ENCODE data around the gene KRT36. TPM values are rescaled to one million over a fixed set of nuclear protein-coding genes. Genes with fewer than 3 reads are reported as not detected.

Gene KRT36
- not detected for polyA plus RNA-seq (2013, experiment 1 of 2)
- polyA plus RNA-seq (2013, experiment 2 of 2), result not detected

DNA sequence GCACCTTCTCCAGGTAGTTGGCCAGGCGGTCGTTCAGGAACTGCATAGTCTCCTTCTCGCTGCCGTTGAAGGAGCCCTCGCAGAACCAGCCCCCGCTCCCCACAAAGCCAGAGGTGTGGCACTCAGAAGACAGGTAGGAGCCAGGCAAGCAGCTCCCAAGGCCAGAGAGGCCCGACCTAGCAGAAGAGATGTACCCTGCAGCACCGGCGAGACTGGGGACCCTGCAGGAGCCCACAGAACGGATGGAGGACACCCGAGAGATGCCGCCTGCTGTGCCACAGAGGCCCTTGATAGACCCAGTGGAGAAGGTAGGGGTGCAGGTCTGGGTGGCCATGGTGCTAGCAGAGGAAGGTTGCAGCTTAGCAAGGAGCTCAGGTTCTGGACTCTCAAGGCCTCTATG is at the start of gene KRT36:
TSS of gene KRT36 (minus strand) at position 380 of the 400 bp plus-strand sequence. CDS start at position 334, 46 bp downstream.
- no peak within 1 kb of the TSS for H4K5ac ChIP-seq (ENCODE audit: low read length)
- H3K18ac ChIP-seq (ENCODE audit: low read length), result no peak within 1 kb of the TSS
- H2BK5ac ChIP-seq (ENCODE audit: low read length), result no peak within 1 kb of the TSS
- H3K23ac ChIP-seq (ENCODE audit: low read length), result no peak within 1 kb of the TSS
- DNase-seq, result no peak
- no peak within 1 kb of the TSS for H2BK15ac ChIP-seq (replicated peaks; ENCODE audit: low read depth)
- H3K79me1 ChIP-seq (ENCODE audit: low read length), result no peaks in the 10 kb centered on the region
- no peak within 1 kb of the TSS for H3K9ac ChIP-seq (ENCODE audit: low read length)
- no peak within 1 kb of the TSS for H3K27ac ChIP-seq (ENCODE audit: low read depth, low read length)
- H3K4me2 ChIP-seq (ENCODE audit: low read length), result no peak within 1 kb of the TSS
- H2BK120ac ChIP-seq (ENCODE audit: low read depth, low read length), result no peak within 1 kb of the TSS
- no peaks in the 10 kb centered on the region for H3K36me3 ChIP-seq (ENCODE audit: control insufficient read depth, insufficient read depth, low read length)
- H3K4me1 ChIP-seq (ENCODE audit: control insufficient read depth, low read depth, low read length), result peaks cover 3% of the 10 kb centered on the region
- H3K27me3 ChIP-seq (ENCODE audit: insufficient read depth, low read length, poor library complexity), result no peaks in the 10 kb centered on the region
- WGBS (ENCODE audit: extremely low coverage, insufficient coverage, low lambda C conversion rate), result no CpG with 5 or more reads among the region's 12 CpGs
- H2AK5ac ChIP-seq (ENCODE audit: low read length), result no peak within 1 kb of the TSS
- H3K56ac ChIP-seq (ENCODE audit: low read length), result no peak within 1 kb of the TSS
- H4K8ac ChIP-seq (ENCODE audit: low read depth, low read length), result no peak within 1 kb of the TSS
- no peaks in the 10 kb centered on the region for H3K79me2 ChIP-seq (ENCODE audit: control insufficient read depth, insufficient read depth, low read length)
- H3K4me3 ChIP-seq (ENCODE audit: low read length), result no peak within 1 kb of the TSS
- no peak within 1 kb of the TSS for H3K4ac ChIP-seq (ENCODE audit: low read depth, low read length)

GRCh38 chr17:41539071-41539492 is 49.4 kb upstream of the KRT36 start:
- H3K4me2 ChIP-seq (ENCODE audit: low read length), result no peak overlapping the region
- no peak overlapping the region for H3K56ac ChIP-seq (ENCODE audit: low read length)
- H4K8ac ChIP-seq (ENCODE audit: low read depth, low read length), result no peak overlapping the region
- no peak overlapping the region for H2BK120ac ChIP-seq (ENCODE audit: low read depth, low read length)
- H4K5ac ChIP-seq (ENCODE audit: low read length), result no peak overlapping the region
- no peak overlapping the region for H3K23ac ChIP-seq (ENCODE audit: low read length)
- H3K27me3 ChIP-seq (ENCODE audit: insufficient read depth, low read length, poor library complexity), result no peaks in the 10 kb centered on the region
- H3K18ac ChIP-seq (ENCODE audit: low read length), result no peak overlapping the region
- H3K79me2 ChIP-seq (ENCODE audit: control insufficient read depth, insufficient read depth, low read length), result no peaks in the 10 kb centered on the region
- H2BK15ac ChIP-seq (replicated peaks; ENCODE audit: low read depth), result no peak overlapping the region
- H3K79me1 ChIP-seq (ENCODE audit: low read length), result no peaks in the 10 kb centered on the region
- no peak overlapping the region for H3K4me3 ChIP-seq (ENCODE audit: low read length)
- H3K36me3 ChIP-seq (ENCODE audit: control insufficient read depth, insufficient read depth, low read length), result no peaks in the 10 kb centered on the region
- no peak overlapping the region for H3K4ac ChIP-seq (ENCODE audit: low read depth, low read length)
- H2BK5ac ChIP-seq (ENCODE audit: low read length), result no peak overlapping the region
- WGBS (ENCODE audit: extremely low coverage, insufficient coverage, low lambda C conversion rate), result no CpG with 5 or more reads among the region's 5 CpGs
- DNase-seq, result peak; percentile 76
- peaks cover 23% of the 10 kb centered on the region for H3K4me1 ChIP-seq (ENCODE audit: control insufficient read depth, low read depth, low read length)
- H2AK5ac ChIP-seq (ENCODE audit: low read length), result peak overlapping the region; percentile 27
- H3K9ac ChIP-seq (ENCODE audit: low read length), result no peak overlapping the region
- H3K27ac ChIP-seq (ENCODE audit: low read depth, low read length), result no peak overlapping the region

- Histone ChIP-seq H3K27ac (ENCODE audit: low read depth, low read length) (no peak overlapping the region), H3K79me1 (ENCODE audit: low read length) (no peaks in the 10 kb centered on the region), H4K5ac (ENCODE audit: low read length) (no peak overlapping the region)
Measured at GRCh38 chr17:41538565-41538991, 48.9 kb upstream of the KRT36 start.

DNA sequence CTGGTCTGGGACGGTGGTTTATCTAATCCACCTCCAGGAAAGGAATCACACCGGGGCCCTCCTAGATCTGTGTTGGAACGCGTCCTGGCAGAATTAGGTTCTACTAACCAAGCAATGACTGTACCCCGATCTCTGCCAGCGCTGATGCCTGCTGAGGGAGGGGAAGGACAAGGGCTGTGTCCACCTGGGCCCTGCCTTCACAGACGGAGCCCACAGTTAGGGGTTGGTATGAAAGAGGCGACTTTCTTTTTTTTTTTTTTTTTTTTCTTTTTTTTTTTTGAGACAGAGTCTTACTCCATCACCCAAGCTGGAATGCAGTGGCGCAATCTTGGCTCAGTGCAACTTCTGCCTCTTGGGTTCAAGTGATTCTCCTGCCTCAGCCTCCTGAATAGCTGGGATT is 48.3 kb upstream of the KRT36 start:
- H3K9ac ChIP-seq (ENCODE audit: low read length), result no peak overlapping the region
- no peak overlapping the region for H3K27ac ChIP-seq (ENCODE audit: low read depth, low read length)

More at GRCh38 chr17:41538565-41538991, 48.9 kb upstream of the KRT36 start:
- H3K4me1 ChIP-seq (ENCODE audit: control insufficient read depth, low read depth, low read length), result peaks cover 23% of the 10 kb centered on the region
- H3K4me2 ChIP-seq (ENCODE audit: low read length), result no peak overlapping the region
- no peaks in the 10 kb centered on the region for H3K36me3 ChIP-seq (ENCODE audit: control insufficient read depth, insufficient read depth, low read length)
- no CpG with 5 or more reads among the region's 5 CpGs for WGBS (ENCODE audit: extremely low coverage, insufficient coverage, low lambda C conversion rate)
- H2BK5ac ChIP-seq (ENCODE audit: low read length), result no peak overlapping the region
- H3K56ac ChIP-seq (ENCODE audit: low read length), result no peak overlapping the region
- H3K4ac ChIP-seq (ENCODE audit: low read depth, low read length), result no peak overlapping the region
- no peaks in the 10 kb centered on the region for H3K79me2 ChIP-seq (ENCODE audit: control insufficient read depth, insufficient read depth, low read length)
- no peak overlapping the region for H3K23ac ChIP-seq (ENCODE audit: low read length)
- no peak overlapping the region for H3K18ac ChIP-seq (ENCODE audit: low read length)
- H2BK15ac ChIP-seq (replicated peaks; ENCODE audit: low read depth), result no peak overlapping the region
- H3K4me3 ChIP-seq (ENCODE audit: low read length), result no peak overlapping the region
- no peak overlapping the region for H4K8ac ChIP-seq (ENCODE audit: low read depth, low read length)
- H3K27me3 ChIP-seq (ENCODE audit: insufficient read depth, low read length, poor library complexity), result no peaks in the 10 kb centered on the region
- H3K9ac ChIP-seq (ENCODE audit: low read length), result no peak overlapping the region
- H2BK120ac ChIP-seq (ENCODE audit: low read depth, low read length), result no peak overlapping the region
- H2AK5ac ChIP-seq (ENCODE audit: low read length), result no peak overlapping the region
- DNase-seq, result peak; percentile 57

GRCh38 chr17:41537614-41537954 is 47.9 kb upstream of the KRT36 start:
- Histone ChIP-seq H3K4me1 (ENCODE audit: control insufficient read depth, low read depth, low read length) (peaks cover 23% of the 10 kb centered on the region), H3K79me2 (ENCODE audit: control insufficient read depth, insufficient read depth, low read length) (no peaks in the 10 kb centered on the region), H3K9ac (ENCODE audit: low read length) (no peak overlapping the region), H3K27ac (ENCODE audit: low read depth, low read length) (no peak overlapping the region), H4K5ac (ENCODE audit: low read length) (no peak overlapping the region), H3K27me3 (ENCODE audit: insufficient read depth, low read length, poor library complexity) (no peaks in the 10 kb centered on the region), H3K36me3 (ENCODE audit: control insufficient read depth, insufficient read depth, low read length) (no peaks in the 10 kb centered on the region), H3K18ac (ENCODE audit: low read length) (peak overlapping the region; percentile 2), H2BK15ac (replicated peaks; ENCODE audit: low read depth) (no peak overlapping the region), H2BK120ac (ENCODE audit: low read depth, low read length) (no peak overlapping the region), H3K23ac (ENCODE audit: low read length) (no peak overlapping the region), H3K79me1 (ENCODE audit: low read length) (no peaks in the 10 kb centered on the region), H4K8ac (ENCODE audit: low read depth, low read length) (no peak overlapping the region), H3K4me2 (ENCODE audit: low read length) (no peak overlapping the region), H2AK5ac (ENCODE audit: low read length) (no peak overlapping the region), H3K56ac (ENCODE audit: low read length) (peak overlapping the region; percentile 69), H3K4ac (ENCODE audit: low read depth, low read length) (peak overlapping the region; percentile 61), H3K4me3 (ENCODE audit: low read length) (no peak overlapping the region), H2BK5ac (ENCODE audit: low read length) (no peak overlapping the region)
- no CpG with 5 or more reads among the region's 7 CpGs for WGBS (ENCODE audit: extremely low coverage, insufficient coverage, low lambda C conversion rate)
- DNase-seq, result no peak

More for the DNA sequence above, 48.3 kb upstream of the KRT36 start:
- H3K79me1 ChIP-seq (ENCODE audit: low read length), result no peaks in the 10 kb centered on the region
- H2BK15ac ChIP-seq (replicated peaks; ENCODE audit: low read depth), result no peak overlapping the region
- no peaks in the 10 kb centered on the region for H3K27me3 ChIP-seq (ENCODE audit: insufficient read depth, low read length, poor library complexity)
- H2AK5ac ChIP-seq (ENCODE audit: low read length), result no peak overlapping the region
- no peak overlapping the region for H2BK5ac ChIP-seq (ENCODE audit: low read length)
- H3K18ac ChIP-seq (ENCODE audit: low read length), result peak overlapping the region; percentile 2
- no peak overlapping the region for H3K4me2 ChIP-seq (ENCODE audit: low read length)
- no peaks in the 10 kb centered on the region for H3K36me3 ChIP-seq (ENCODE audit: control insufficient read depth, insufficient read depth, low read length)
- WGBS (ENCODE audit: extremely low coverage, insufficient coverage, low lambda C conversion rate), result no CpG with 5 or more reads among the region's 9 CpGs
- H3K56ac ChIP-seq (ENCODE audit: low read length), result no peak overlapping the region
- H3K4me3 ChIP-seq (ENCODE audit: low read length), result no peak overlapping the region
- DNase-seq, result no peak
- H3K4me1 ChIP-seq (ENCODE audit: control insufficient read depth, low read depth, low read length), result peaks cover 23% of the 10 kb centered on the region
- no peak overlapping the region for H3K23ac ChIP-seq (ENCODE audit: low read length)
- H3K4ac ChIP-seq (ENCODE audit: low read depth, low read length), result peak overlapping the region; percentile 1
- H4K5ac ChIP-seq (ENCODE audit: low read length), result no peak overlapping the region
- H3K79me2 ChIP-seq (ENCODE audit: control insufficient read depth, insufficient read depth, low read length), result no peaks in the 10 kb centered on the region
- H4K8ac ChIP-seq (ENCODE audit: low read depth, low read length), result no peak overlapping the region
- H2BK120ac ChIP-seq (ENCODE audit: low read depth, low read length), result no peak overlapping the region
